Spleen (tissue), 11 donors: ENCODE data around the gene SAE1. TPM values are rescaled to one million over a fixed set of nuclear protein-coding genes. Genes with fewer than 3 reads are reported as not detected.

Source experiments
- DNase-seq: peaks from one replicate; pipeline ENCODE4 v3.0.0-alpha.2; 2020
- H3K27ac ChIP-seq, 8 donors: fragments of 200-600 bp; sonication (generic) in 7 of 8; 1 replicate in 4 of 8; 2 replicates in 4 of 8; pipeline versions ENCODE4 v1.5.0 to v1.8.0; 2016 to 2021; ENCODE audit warnings: inconsistent platforms in 4 of 8, mild to moderate bottlenecking in 4 of 8, moderate library complexity in 1 of 8
- H3K27me3 ChIP-seq, 7 donors: fragments of 200-600 bp; sonication (generic) in 6 of 7; replicated peaks in 1 of 7; 1 replicate in 4 of 7; 2 replicates in 3 of 7; pipeline versions ENCODE4 v1.5.0 to v1.8.0; 2016 to 2021; ENCODE audit warnings: inconsistent platforms in 3 of 7, mild to moderate bottlenecking in 1 of 7
- H3K36me3 ChIP-seq, 6 donors: fragments of 200-600 bp; sonication (generic) in 5 of 6; 1 replicate in 4 of 6; 2 replicates in 2 of 6; pipeline versions ENCODE4 v1.5.0 to v1.8.0; 2016 to 2021; ENCODE audit warnings: inconsistent platforms in 2 of 6
- H3K4me1 ChIP-seq, 6 donors: fragments of 200-600 bp; sonication (generic) in 5 of 6; 1 replicate in 3 of 6; 2 replicates in 3 of 6; pipeline versions ENCODE4 v1.5.0 to v1.8.0; 2016 to 2021; ENCODE audit warnings: inconsistent platforms in 3 of 6
- H3K4me3 ChIP-seq, 8 donors: fragments of 200-600 bp; sonication (generic) in 7 of 8; 1 replicate in 4 of 8; 2 replicates in 4 of 8; pipeline versions ENCODE4 v1.5.0 to v1.8.0; 2016 to 2021; ENCODE audit warnings: inconsistent platforms in 4 of 8, mild to moderate bottlenecking in 4 of 8, moderate library complexity in 2 of 8
- H3K9me3 ChIP-seq, 8 donors: fragments of 200-600 bp; sonication (generic) in 7 of 8; 1 replicate in 4 of 8; 2 replicates in 4 of 8; pipeline versions ENCODE4 v1.5.0 to v1.8.0; 2016 to 2021; ENCODE audit warnings: inconsistent platforms in 4 of 8
- POLR2A ChIP-seq, 3 donors: fragments of 450-650 bp; IDR thresholded peaks; one replicate each; pipeline ENCODE4 v1.5.1; 2017; ENCODE audit warnings: antibody characterized with exemption in 3 of 3, mild to moderate bottlenecking in 1 of 3
- POLR2AphosphoS5 ChIP-seq, 3 donors: sonication (generic); formaldehyde crosslinking; IDR thresholded peaks; one replicate each; pipeline ENCODE4 v1.5.1; 2017; ENCODE audit warnings: antibody characterized with exemption in 3 of 3
- WGBS, 5 donors: extraction: QIAGEN DNeasy Blood & Tissue Kit in 3 of 5; methylation state at CpG; one replicate each; pipeline versions ENCODE4 v1.1.5 to v1.1.7; 2013 to 2018; 5-methylcytosine and 5-hydroxymethylcytosine counted together
- intact Hi-C: fragments of 100-400 bp; cut with DNase I; formaldehyde crosslinking; loops from one replicate; pipeline ENCODE4 v1.15.0; 2023; ENCODE audit warnings: low total_unique reads
- polyA plus RNA-seq, 3 donors: library from polyadenylated mRNA; stranded (reverse); fragments of 200-250 nt; gene quantifications; one replicate each; pipeline ENCODE4 v1.2.1, GENCODE V29; 2013
- total RNA-seq, 7 donors: library from RNA; depleted of rRNA in 3 of 7; stranded (reverse); fragments of >200 nt in 3 of 7; fragmentation: NEBNext Ultra II Directional in 4 of 7; extraction: Animal tissue kit (Norgen Biotek cat#: 25700) in 4 of 7; gene quantifications; one replicate each; pipeline versions ENCODE4 v1.1.0 to v1.2.1, GENCODE V29; 2016 to 2021
- TF ChIP-seq, protein P1 (sequence below), 11 experiments: fragments of 200-600 bp in 7 of 11; fragments of 450-650 bp in 4 of 11; sonication (generic) in 4 of 11; IDR thresholded peaks in 8 of 11; conservative IDR thresholded peaks in 3 of 11; 1 replicate in 7 of 11; 2 replicates in 4 of 11; pipeline versions ENCODE4 v1.4.0 to v1.8.0; 2016 to 2021; ENCODE audit warnings: antibody characterized with exemption in 11 of 11, inconsistent platforms in 4 of 11, mild to moderate bottlenecking in 1 of 11
- donor health status: healthy with polysubstance abuse.
- donor health status: DM: no; HTN: no; CAD: no; lungs with moderate emphysema.
- donor health status: DM: no; HTN: no; CAD: no.
- donor health status: Bipolar disorder and iron deficiency.
- donor health status: healthy.
- donor health status: DM: no; HTN: no; CAD: no.
- donor health status: DM: yes; HTN: yes; CAD: no.

SAE1 gene
- total and polyA plus RNA-seq, 10 donors: 28.1 to 72.4 (median 55.9) TPM

DNA sequence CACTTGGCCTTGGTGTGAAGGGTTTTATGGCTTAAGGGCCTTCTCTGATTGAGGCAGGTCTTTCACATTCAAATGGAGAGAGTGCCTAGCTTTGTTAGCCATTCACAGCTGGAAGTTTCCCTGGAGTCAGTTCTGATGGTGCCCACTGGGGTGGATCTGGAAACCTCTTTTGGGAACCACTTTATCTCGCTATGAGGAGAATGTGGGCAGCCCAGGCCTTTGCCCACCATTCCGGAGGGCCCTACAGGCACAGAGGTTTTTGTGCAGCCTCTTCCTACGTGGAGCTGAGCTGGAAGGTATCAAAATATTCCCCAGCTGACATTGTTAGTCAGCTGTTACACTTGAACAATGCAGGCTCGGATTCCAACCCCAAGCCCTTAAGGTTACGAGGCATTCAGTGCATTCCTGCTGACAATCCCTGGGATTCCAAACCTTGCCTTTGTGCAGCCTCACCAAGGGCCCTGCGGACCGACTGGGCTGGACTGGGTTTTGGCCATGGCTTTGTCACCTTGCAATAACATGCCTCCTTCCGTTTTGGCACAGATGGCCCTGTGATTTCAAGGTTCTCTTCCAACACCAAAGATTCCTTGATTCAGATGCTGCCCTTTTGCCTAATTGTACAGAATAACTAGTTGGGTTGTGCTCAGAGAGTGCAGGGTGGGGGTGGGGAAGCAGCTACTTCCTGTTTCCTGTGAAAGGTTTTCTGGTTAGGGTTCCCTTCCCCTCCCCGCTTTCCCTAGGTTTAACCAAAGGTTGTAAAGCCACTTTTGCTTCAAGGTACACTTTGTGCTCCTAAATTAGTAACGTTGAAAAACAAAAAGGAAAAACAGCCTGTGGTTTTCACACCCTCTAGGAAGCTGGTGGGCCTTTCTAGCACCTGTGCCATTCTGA is 27.0 kb downstream of the SAE1 start:
- intact Hi-C loops: no loop called here
- no peaks in the 10 kb centered on the region for H3K27me3 ChIP-seq
- 27 to 44% (median 39%) methylated on average over 10 of the region's 10 CpGs for WGBS, 5 donors
- peak overlapping the region; percentile 76 to 91 (median 82) for H3K27ac ChIP-seq
- DNase-seq: peak; percentile 80
- peak overlapping the region in 4 of 8 donors; percentile 0 to 39 (median 9) for H3K4me3 ChIP-seq
- TF ChIP-seq POLR2A (IDR thresholded peaks at IDR 0.05) (no peak), POLR2AphosphoS5 (IDR thresholded peaks at IDR 0.05) (peak in 2 of 3 donors; percentile 77 to 80)
- TF ChIP-seq, protein P1, sequence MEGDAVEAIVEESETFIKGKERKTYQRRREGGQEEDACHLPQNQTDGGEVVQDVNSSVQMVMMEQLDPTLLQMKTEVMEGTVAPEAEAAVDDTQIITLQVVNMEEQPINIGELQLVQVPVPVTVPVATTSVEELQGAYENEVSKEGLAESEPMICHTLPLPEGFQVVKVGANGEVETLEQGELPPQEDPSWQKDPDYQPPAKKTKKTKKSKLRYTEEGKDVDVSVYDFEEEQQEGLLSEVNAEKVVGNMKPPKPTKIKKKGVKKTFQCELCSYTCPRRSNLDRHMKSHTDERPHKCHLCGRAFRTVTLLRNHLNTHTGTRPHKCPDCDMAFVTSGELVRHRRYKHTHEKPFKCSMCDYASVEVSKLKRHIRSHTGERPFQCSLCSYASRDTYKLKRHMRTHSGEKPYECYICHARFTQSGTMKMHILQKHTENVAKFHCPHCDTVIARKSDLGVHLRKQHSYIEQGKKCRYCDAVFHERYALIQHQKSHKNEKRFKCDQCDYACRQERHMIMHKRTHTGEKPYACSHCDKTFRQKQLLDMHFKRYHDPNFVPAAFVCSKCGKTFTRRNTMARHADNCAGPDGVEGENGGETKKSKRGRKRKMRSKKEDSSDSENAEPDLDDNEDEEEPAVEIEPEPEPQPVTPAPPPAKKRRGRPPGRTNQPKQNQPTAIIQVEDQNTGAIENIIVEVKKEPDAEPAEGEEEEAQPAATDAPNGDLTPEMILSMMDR (IDR thresholded peaks at IDR 0.05 in 8 of 11, conservative IDR thresholded peaks at IDR 0.05 in 3 of 11): peak in 1 of 11 experiments; percentile 8
- H3K36me3 ChIP-seq: peaks cover 0 to 85% (median 33%) of the 10 kb centered on the region in 6 donors
- no peaks in the 10 kb centered on the region for H3K9me3 ChIP-seq
- H3K4me1 ChIP-seq: peaks cover 46 to 95% (median 75%) of the 10 kb centered on the region in 6 donors

- intact Hi-C loops: no loop called here
- DNase-seq: no peak
- Histone ChIP-seq H3K9me3 (no peaks in the 10 kb centered on the region), H3K4me1 (peaks cover 46 to 95% (median 71%) of the 10 kb centered on the region in 6 donors), H3K4me3 (peak overlapping the region in 2 of 8 donors; percentile 1 to 39), H3K27ac (peak overlapping the region; percentile 76 to 91 (median 82)), H3K27me3 (no peaks in the 10 kb centered on the region), H3K36me3 (peaks cover 0 to 85% (median 26%) of the 10 kb centered on the region in 6 donors)
- 32 to 63% (median 46%) methylated on average over 7 to 8 of the region's 8 CpGs for WGBS, 5 donors
- TF ChIP-seq, protein P1 (IDR thresholded peaks at IDR 0.05 in 8 of 11, conservative IDR thresholded peaks at IDR 0.05 in 3 of 11): no peak
- TF ChIP-seq POLR2AphosphoS5 (IDR thresholded peaks at IDR 0.05): peak in 1 of 3 donors; percentile 51
These were observed 27.7 kb downstream of the SAE1 start for GRCh38 chr19:47158367-47158791.

GRCh38 chr19:47158879-47159503 is 28.4 kb downstream of the SAE1 start:
- Histone ChIP-seq H3K9me3 (no peaks in the 10 kb centered on the region), H3K27ac (peak overlapping the region; percentile 76 to 91 (median 82)), H3K27me3 (no peaks in the 10 kb centered on the region), H3K36me3 (peaks cover 0 to 85% (median 22%) of the 10 kb centered on the region in 6 donors), H3K4me1 (peaks cover 46 to 89% (median 68%) of the 10 kb centered on the region in 6 donors), H3K4me3 (peak overlapping the region in 1 of 8 donors; percentile 39)
- intact Hi-C loops: no loop called here
- TF ChIP-seq POLR2AphosphoS5 (IDR thresholded peaks at IDR 0.05) (no peak), POLR2A (IDR thresholded peaks at IDR 0.05) (no peak)
- TF ChIP-seq, protein P1 (IDR thresholded peaks at IDR 0.05 in 8 of 11, conservative IDR thresholded peaks at IDR 0.05 in 3 of 11): no peak
- 64 to 76% (median 73%) methylated on average over 7 of the region's 7 CpGs for WGBS, 5 donors
- no peak for DNase-seq
